ENCODE measurements around the gene PTMS. TPM values are rescaled to one million over a fixed set of nuclear protein-coding genes. Genes with fewer than 3 reads are reported as not detected.

The PTMS gene
- total and polyA plus RNA-seq, 9 of the 15 experiments (the other 6 are each of a cell fraction or from before 2014, with no cell fraction given): 5.1 to 287 (median 78.5) TPM

DNA sequence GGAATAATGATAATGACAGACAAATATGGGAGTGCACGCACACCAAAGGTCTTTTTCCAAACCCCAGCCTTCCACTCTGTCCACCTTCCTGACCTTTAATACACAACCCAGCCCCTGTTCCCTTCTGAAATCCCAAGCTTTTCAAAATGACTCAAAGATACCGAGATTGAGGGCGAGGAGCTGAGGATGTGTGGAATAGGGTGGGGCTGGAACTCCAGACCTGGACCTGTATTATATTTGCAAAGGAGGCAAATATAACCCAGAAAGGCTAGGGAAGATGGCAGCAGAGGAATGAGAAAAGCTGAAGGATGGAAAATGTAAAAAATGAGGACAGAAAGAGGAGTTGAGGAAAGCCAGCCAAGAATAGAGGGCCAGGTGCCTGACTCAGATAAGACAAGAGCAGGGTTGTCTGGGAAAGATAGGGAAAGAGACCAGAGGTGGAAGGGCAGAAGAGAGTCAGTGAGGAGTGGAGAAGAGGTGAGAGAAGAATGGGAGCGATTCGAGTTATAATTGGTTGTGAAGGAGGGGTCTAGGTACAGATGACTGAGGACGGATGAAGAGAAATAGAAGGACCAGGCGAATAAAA is 1.0 kb upstream of the PTMS start (continued):
- TF ChIP-seq, protein P1, sequence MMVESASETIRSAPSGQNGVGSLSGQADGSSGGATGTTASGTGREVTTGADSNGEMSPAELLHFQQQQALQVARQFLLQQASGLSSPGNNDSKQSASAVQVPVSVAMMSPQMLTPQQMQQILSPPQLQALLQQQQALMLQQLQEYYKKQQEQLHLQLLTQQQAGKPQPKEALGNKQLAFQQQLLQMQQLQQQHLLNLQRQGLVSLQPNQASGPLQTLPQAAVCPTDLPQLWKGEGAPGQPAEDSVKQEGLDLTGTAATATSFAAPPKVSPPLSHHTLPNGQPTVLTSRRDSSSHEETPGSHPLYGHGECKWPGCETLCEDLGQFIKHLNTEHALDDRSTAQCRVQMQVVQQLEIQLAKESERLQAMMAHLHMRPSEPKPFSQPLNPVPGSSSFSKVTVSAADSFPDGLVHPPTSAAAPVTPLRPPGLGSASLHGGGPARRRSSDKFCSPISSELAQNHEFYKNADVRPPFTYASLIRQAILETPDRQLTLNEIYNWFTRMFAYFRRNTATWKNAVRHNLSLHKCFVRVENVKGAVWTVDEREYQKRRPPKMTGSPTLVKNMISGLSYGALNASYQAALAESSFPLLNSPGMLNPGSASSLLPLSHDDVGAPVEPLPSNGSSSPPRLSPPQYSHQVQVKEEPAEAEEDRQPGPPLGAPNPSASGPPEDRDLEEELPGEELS (CRISPR knock-in tag; IDR thresholded peaks at IDR 0.05; ENCODE audit: borderline replicate concordance): no peak
- TF ChIP-seq ZNF184 (CRISPR knock-in tag; IDR thresholded peaks at IDR 0.05): no peak
- peak; percentile 83 for TF ChIP-seq GATA2 (CRISPR knock-in tag; IDR thresholded peaks at IDR 0.05)
- peak in 1 of 2 experiments; percentile 89; a peak in 3 of 4 replicates for TF ChIP-seq TBL1XR1 (IDR thresholded peaks at IDR 0.05; ENCODE audit: low read length in 2 of 2)
- TF ChIP-seq FOXJ3 (CRISPR knock-in tag; IDR thresholded peaks at IDR 0.05): no peak
- peak; percentile 2 for TF ChIP-seq DACH1 (IDR thresholded peaks at IDR 0.05; ENCODE audit: partially characterized antibody)
- TF ChIP-seq, protein P2, sequence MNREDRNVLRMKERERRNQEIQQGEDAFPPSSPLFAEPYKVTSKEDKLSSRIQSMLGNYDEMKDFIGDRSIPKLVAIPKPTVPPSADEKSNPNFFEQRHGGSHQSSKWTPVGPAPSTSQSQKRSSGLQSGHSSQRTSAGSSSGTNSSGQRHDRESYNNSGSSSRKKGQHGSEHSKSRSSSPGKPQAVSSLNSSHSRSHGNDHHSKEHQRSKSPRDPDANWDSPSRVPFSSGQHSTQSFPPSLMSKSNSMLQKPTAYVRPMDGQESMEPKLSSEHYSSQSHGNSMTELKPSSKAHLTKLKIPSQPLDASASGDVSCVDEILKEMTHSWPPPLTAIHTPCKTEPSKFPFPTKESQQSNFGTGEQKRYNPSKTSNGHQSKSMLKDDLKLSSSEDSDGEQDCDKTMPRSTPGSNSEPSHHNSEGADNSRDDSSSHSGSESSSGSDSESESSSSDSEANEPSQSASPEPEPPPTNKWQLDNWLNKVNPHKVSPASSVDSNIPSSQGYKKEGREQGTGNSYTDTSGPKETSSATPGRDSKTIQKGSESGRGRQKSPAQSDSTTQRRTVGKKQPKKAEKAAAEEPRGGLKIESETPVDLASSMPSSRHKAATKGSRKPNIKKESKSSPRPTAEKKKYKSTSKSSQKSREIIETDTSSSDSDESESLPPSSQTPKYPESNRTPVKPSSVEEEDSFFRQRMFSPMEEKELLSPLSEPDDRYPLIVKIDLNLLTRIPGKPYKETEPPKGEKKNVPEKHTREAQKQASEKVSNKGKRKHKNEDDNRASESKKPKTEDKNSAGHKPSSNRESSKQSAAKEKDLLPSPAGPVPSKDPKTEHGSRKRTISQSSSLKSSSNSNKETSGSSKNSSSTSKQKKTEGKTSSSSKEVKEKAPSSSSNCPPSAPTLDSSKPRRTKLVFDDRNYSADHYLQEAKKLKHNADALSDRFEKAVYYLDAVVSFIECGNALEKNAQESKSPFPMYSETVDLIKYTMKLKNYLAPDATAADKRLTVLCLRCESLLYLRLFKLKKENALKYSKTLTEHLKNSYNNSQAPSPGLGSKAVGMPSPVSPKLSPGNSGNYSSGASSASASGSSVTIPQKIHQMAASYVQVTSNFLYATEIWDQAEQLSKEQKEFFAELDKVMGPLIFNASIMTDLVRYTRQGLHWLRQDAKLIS (CRISPR knock-in tag; IDR thresholded peaks at IDR 0.05): no peak
- peak; percentile 37 for TF ChIP-seq BRD9 (IDR thresholded peaks at IDR 0.05; ENCODE audit: low read depth, partially characterized antibody)
- peak; percentile 87 for TF ChIP-seq SOX6 (IDR thresholded peaks at IDR 0.05)
- no peak for TF ChIP-seq SREBF1 (IDR thresholded peaks at IDR 0.05; ENCODE audit: borderline replicate concordance, low read depth, low read length)
- peak; percentile 98 for TF ChIP-seq NCOR1 (IDR thresholded peaks at IDR 0.05)
- TF ChIP-seq, protein P3, sequence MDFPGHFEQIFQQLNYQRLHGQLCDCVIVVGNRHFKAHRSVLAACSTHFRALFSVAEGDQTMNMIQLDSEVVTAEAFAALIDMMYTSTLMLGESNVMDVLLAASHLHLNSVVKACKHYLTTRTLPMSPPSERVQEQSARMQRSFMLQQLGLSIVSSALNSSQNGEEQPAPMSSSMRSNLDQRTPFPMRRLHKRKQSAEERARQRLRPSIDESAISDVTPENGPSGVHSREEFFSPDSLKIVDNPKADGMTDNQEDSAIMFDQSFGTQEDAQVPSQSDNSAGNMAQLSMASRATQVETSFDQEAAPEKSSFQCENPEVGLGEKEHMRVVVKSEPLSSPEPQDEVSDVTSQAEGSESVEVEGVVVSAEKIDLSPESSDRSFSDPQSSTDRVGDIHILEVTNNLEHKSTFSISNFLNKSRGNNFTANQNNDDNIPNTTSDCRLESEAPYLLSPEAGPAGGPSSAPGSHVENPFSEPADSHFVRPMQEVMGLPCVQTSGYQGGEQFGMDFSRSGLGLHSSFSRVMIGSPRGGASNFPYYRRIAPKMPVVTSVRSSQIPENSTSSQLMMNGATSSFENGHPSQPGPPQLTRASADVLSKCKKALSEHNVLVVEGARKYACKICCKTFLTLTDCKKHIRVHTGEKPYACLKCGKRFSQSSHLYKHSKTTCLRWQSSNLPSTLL (IDR thresholded peaks at IDR 0.05): peak; percentile 60; the same call in 1 of the 2 replicates
- TF ChIP-seq, protein P4, sequence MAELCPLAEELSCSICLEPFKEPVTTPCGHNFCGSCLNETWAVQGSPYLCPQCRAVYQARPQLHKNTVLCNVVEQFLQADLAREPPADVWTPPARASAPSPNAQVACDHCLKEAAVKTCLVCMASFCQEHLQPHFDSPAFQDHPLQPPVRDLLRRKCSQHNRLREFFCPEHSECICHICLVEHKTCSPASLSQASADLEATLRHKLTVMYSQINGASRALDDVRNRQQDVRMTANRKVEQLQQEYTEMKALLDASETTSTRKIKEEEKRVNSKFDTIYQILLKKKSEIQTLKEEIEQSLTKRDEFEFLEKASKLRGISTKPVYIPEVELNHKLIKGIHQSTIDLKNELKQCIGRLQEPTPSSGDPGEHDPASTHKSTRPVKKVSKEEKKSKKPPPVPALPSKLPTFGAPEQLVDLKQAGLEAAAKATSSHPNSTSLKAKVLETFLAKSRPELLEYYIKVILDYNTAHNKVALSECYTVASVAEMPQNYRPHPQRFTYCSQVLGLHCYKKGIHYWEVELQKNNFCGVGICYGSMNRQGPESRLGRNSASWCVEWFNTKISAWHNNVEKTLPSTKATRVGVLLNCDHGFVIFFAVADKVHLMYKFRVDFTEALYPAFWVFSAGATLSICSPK (IDR thresholded peaks at IDR 0.05; ENCODE audit: borderline replicate concordance): peak; percentile 44; the same call in 1 of the 2 replicates
- peak; percentile 92 for TF ChIP-seq FOXM1 (IDR thresholded peaks at IDR 0.05; ENCODE audit: low read depth)
- TF ChIP-seq FOXM1 (CRISPR knock-in tag; IDR thresholded peaks at IDR 0.05; ENCODE audit: low read depth): no peak
- no peak for TF ChIP-seq KDM2B (CRISPR knock-in tag; IDR thresholded peaks at IDR 0.05)
- TF ChIP-seq RBBP5 (IDR thresholded peaks at IDR 0.05; ENCODE audit: borderline replicate concordance, insufficient read depth, low read length, poor library complexity, severe bottlenecking): peak; percentile 61
- peak; percentile 39; the same call in 1 of the 2 replicates for TF ChIP-seq ADNP (tag; IDR thresholded peaks at IDR 0.05)

Data from K562 (cell line).